GM21390 (cell line): ENCODE data around the gene MRPL1.

ENCODE experiments used
- ATAC-seq: cut with Tn5 transposase; IDR thresholded peaks from one replicate; pipeline ENCODE4 v1.9.1; 2021; ENCODE audit not compliant: unreplicated experiment

MRPL1 gene

GRCh38 chr4:77862478-77863216 lies at the start of gene MRPL1:
Gene MRPL1, plus strand, starts transcription at chr4:77862830. Its CDS starts 19 bp downstream, at chr4:77862849.
- peak; percentile 83 for ATAC-seq

GRCh38 chr4:77815636-77816035 lies 47.0 kb upstream of the MRPL1 start:
- ATAC-seq, result no peak

GRCh38 chr4:77816546-77816945 lies 46.1 kb upstream of the MRPL1 start:
- no peak for ATAC-seq

- no peak for ATAC-seq
Observed at GRCh38 chr4:77817304-77818072, 45.1 kb upstream of the MRPL1 start.

GRCh38 chr4:77818073-77818601 lies 44.5 kb upstream of the MRPL1 start:
- peak; percentile 22 for ATAC-seq

GRCh38 chr4:77818602-77819403 lies 43.8 kb upstream of the MRPL1 start, which contains the start of gene CNOT6L:
Gene CNOT6L, minus strand, starts transcription at chr4:77819368. Its CDS starts 60 bp downstream, at chr4:77819308.
- ATAC-seq, result peak; percentile 36

GRCh38 chr4:77819404-77819842 lies 43.2 kb upstream of the MRPL1 start:
- ATAC-seq, result peak; percentile 11

GRCh38 chr4:77819843-77820648 lies 42.6 kb upstream of the MRPL1 start:
- ATAC-seq, result peak; percentile 75

- ATAC-seq, result no peak
Observed at GRCh38 chr4:77820649-77821561, 41.7 kb upstream of the MRPL1 start.

GRCh38 chr4:77821775-77822174 lies 40.9 kb upstream of the MRPL1 start:
- no peak for ATAC-seq

GRCh38 chr4:77826275-77826674 lies 36.4 kb upstream of the MRPL1 start:
- ATAC-seq, result no peak

- ATAC-seq, result peak; percentile 79
Observed at GRCh38 chr4:77827343-77827742, 35.3 kb upstream of the MRPL1 start.

GRCh38 chr4:77833126-77833724 lies 29.4 kb upstream of the MRPL1 start:
- ATAC-seq, result no peak

- no peak for ATAC-seq
Observed at GRCh38 chr4:77834403-77834802, 28.2 kb upstream of the MRPL1 start.

- no peak for ATAC-seq
Observed at GRCh38 chr4:77843628-77844027, 19.0 kb upstream of the MRPL1 start.

- ATAC-seq, result no peak
Observed at GRCh38 chr4:77844363-77844762, 18.3 kb upstream of the MRPL1 start.

- ATAC-seq, result no peak
Observed at GRCh38 chr4:77845400-77845799, 17.2 kb upstream of the MRPL1 start.

- ATAC-seq, result no peak
Observed at GRCh38 chr4:77845929-77846328, 16.7 kb upstream of the MRPL1 start.

GRCh38 chr4:77848508-77848907 lies 14.1 kb upstream of the MRPL1 start:
- no peak for ATAC-seq
